Heart left ventricle (tissue), 16 donors: ENCODE measurements around the gene CFAP299. TPM values are rescaled to one million over a fixed set of nuclear protein-coding genes. Genes with fewer than 3 reads are reported as not detected.

ENCODE experiments used
- ATAC-seq, 4 donors: fragments of 200-7000 bp; cut with Tn5 transposase; one replicate each; pipeline ENCODE4 v1.9.1; 2020 to 2022; ENCODE audit warnings: moderate library complexity in 4 of 4, mild to moderate bottlenecking in 3 of 4, moderate number of reproducible peaks in 1 of 4
- DNase-seq, 5 donors: peaks; one replicate each; pipeline ENCODE4 v3.0.0-alpha.2; 2020
- H3K27ac ChIP-seq, 12 donors: fragments of 200-600 bp; sonication (generic) in 4 of 12; one replicate each; pipeline versions ENCODE4 v1.5.0 to v1.8.0; 2016 to 2022; ENCODE audit warnings: mild to moderate bottlenecking in 2 of 12
- H3K27me3 ChIP-seq, 9 donors: fragments of 200-600 bp; sonication (generic) in 2 of 9; one replicate each; pipeline versions ENCODE4 v1.5.1 to v1.8.0; 2016 to 2022; ENCODE audit warnings: mild to moderate bottlenecking in 3 of 9
- H3K36me3 ChIP-seq, 9 donors: fragments of 200-600 bp; sonication (generic) in 2 of 9; one replicate each; pipeline versions ENCODE4 v1.5.0 to v1.8.0; 2018 to 2022; ENCODE audit warnings: mild to moderate bottlenecking in 2 of 9
- H3K4me1 ChIP-seq, 12 donors: fragments of 200-600 bp; sonication (generic) in 4 of 12; one replicate each; pipeline versions ENCODE4 v1.5.0 to v1.8.0; 2016 to 2022; ENCODE audit warnings: mild to moderate bottlenecking in 3 of 12
- H3K4me3 ChIP-seq, 12 donors: fragments of 200-600 bp; sonication (generic) in 4 of 12; one replicate each; pipeline versions ENCODE4 v1.5.0 to v1.8.0; 2017 to 2022; ENCODE audit warnings: mild to moderate bottlenecking in 9 of 12, moderate library complexity in 4 of 12
- H3K9me3 ChIP-seq, 12 donors: fragments of 200-600 bp; sonication (generic) in 4 of 12; one replicate each; pipeline versions ENCODE4 v1.5.0 to v1.8.0; 2016 to 2022; ENCODE audit warnings: mild to moderate bottlenecking in 1 of 12
- CTCF ChIP-seq, 12 donors: fragments of 200-600 bp; sonication (generic) in 4 of 12; IDR thresholded peaks; one replicate each; pipeline versions ENCODE4 v1.5.0 to v1.8.0; 2018 to 2022; ENCODE audit warnings: antibody characterized with exemption in 12 of 12, mild to moderate bottlenecking in 5 of 12
- POLR2A ChIP-seq, 2 donors: fragments of 450-650 bp; IDR thresholded peaks; one replicate each; pipeline ENCODE4 v1.6.1; 2017; ENCODE audit warnings: antibody characterized with exemption in 2 of 2, mild to moderate bottlenecking in 2 of 2, moderate library complexity in 2 of 2
- WGBS, 4 donors: extraction: QIAGEN DNeasy Blood & Tissue Kit in 2 of 4; methylation state at CpG; one replicate each; pipeline versions ENCODE4 v1.1.5 to v1.1.7; 2013 to 2018; 5-methylcytosine and 5-hydroxymethylcytosine counted together
- intact Hi-C, 10 donors: fragments of 100-400 bp; cut with DNase I; formaldehyde crosslinking; loops; one replicate each; pipeline versions ENCODE4 v1.11.1 to v1.14.2; 2022
- polyA plus RNA-seq, 2 donors: library from polyadenylated mRNA; stranded (reverse); fragments of 200-250 nt; gene quantifications; one replicate each; pipeline ENCODE4 v1.2.3, GENCODE V29; 2013
- total RNA-seq, 9 donors: library from RNA; depleted of rRNA in 2 of 9; stranded (reverse); fragments of >200 nt in 2 of 9; fragmentation: NEBNext Ultra II Directional in 3 of 9; extraction: Animal tissue kit (Norgen Biotek cat#: 25700) in 3 of 9; gene quantifications; one replicate each; pipeline versions ENCODE4 v1.1.0 to v1.2.4, GENCODE V29; 2016 to 2023
- donor health status: ischemic (EF 13 %, LVEDD 7.1; RV severe dilation, severe dysfunction).
- donor health status: healthy with polysubstance abuse.
- donor health status: DM: no; HTN: yes; CAD: no.
- donor health status: DM: no; HTN: no; CAD: no.
- donor health status: ischemic (EF 25% LVEDD 6.9; RV normal size, moderate dysfunction).
- donor health status: ischemic (EF 25% LVEDD 5.7; RV mildly dilated, moderate dysfunction).
- donor health status: healthy.
- donor health status: DM: yes; HTN: yes; CAD: no.
- donor health status: ischemic (EF 35%, LVEDD 5.7; RV mildly dilated, moderate dysfunction).
- donor health status: nonischemic (EF 11% LVEDD 7.7; RV severe dilation, severe dysfunction).
- donor health status: DM: yes; HTN: yes; CAD: no.
- donor health status: PGD.
- donor health status: ischemic (EF 29% LVEDD 5.4; RV normal size, mild dysfunction).
- donor health status: nonischemic (EF 23%, LVEDD 6.1; RV moderate dilation, normal function).

The CFAP299 gene
- total and polyA plus RNA-seq, 11 donors: 0.25 TPM; not detected in 10

DNA sequence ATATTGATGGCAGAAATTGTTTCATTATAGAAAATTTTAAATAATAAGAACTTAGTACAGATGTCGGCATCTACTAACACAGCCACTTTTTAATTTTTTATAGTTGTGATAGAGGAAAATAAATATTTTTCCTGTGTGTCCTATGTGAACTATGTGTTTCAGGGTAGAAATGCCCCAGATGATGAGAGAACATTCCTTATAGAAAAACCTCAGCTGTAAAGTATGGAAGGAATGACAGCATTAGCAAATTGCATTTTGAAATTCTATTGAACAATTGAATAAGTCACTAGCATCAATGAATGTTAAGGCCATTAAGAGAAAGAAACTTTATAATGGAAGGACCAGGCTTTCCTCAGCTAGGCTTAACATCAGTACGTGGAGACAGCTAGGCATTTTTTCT lies 149.2 kb downstream of the CFAP299 start:
- H3K9me3 ChIP-seq: no peaks in the 10 kb centered on the region
- intact Hi-C loops: no loop called here
- ATAC-seq: no peak
- H3K36me3 ChIP-seq: no peaks in the 10 kb centered on the region
- TF ChIP-seq POLR2A (IDR thresholded peaks at IDR 0.05): no peak
- no peak for TF ChIP-seq CTCF (IDR thresholded peaks at IDR 0.05)
- H3K4me1 ChIP-seq: no peaks in the 10 kb centered on the region
- H3K4me3 ChIP-seq: no peak overlapping the region
- DNase-seq: no peak
- WGBS, 4 donors: 70 to 80% (median 75%) methylated on average over 2 of the region's 2 CpGs
- no peak overlapping the region for H3K27ac ChIP-seq
- no peaks in the 10 kb centered on the region for H3K27me3 ChIP-seq

- peaks cover 0 to 3% (median 0%) of the 10 kb centered on the region in 12 donors for H3K4me1 ChIP-seq
- 61 to 69% (median 66%) methylated on average over 3 of the region's 3 CpGs for WGBS, 4 donors
- ATAC-seq (no peak), DNase-seq (no peak)
- no peak overlapping the region for H3K4me3 ChIP-seq
- H3K9me3 ChIP-seq: no peaks in the 10 kb centered on the region
- no peaks in the 10 kb centered on the region for H3K27me3 ChIP-seq
- H3K27ac ChIP-seq: no peak overlapping the region
- TF ChIP-seq CTCF (IDR thresholded peaks at IDR 0.05): no peak
- TF ChIP-seq POLR2A (IDR thresholded peaks at IDR 0.05): no peak
- intact Hi-C loops: no loop called here
- H3K36me3 ChIP-seq: no peaks in the 10 kb centered on the region
Measured at GRCh38 chr4:80486603-80487002, 151.1 kb downstream of the CFAP299 start.

DNA sequence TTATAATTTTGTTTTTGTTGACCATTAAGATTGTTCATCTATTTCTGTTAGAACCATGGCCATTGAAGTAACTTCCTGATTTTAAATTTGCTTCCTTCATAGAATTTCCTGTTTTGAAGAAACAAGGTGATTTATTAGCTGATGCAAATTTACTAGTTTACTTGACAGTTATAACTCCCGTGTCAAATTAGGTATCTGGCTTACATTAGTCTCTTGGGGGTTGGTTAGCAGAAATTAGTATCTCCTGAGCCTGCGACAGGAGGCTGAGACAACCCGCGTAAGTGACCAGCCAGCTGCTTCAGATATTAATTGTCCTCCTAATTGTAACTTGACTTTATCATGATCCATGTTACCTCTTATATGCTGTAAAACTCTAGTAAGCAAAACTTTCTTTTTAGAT lies 154.3 kb downstream of the CFAP299 start:
- H3K4me3 ChIP-seq: no peak overlapping the region
- 62 to 83% (median 73%) methylated on average over 4 of the region's 4 CpGs for WGBS, 4 donors
- no peak for TF ChIP-seq CTCF (IDR thresholded peaks at IDR 0.05)
- TF ChIP-seq POLR2A (IDR thresholded peaks at IDR 0.05): no peak
- H3K27ac ChIP-seq: no peak overlapping the region
- H3K36me3 ChIP-seq: no peaks in the 10 kb centered on the region
- peaks cover 0 to 5% (median 0%) of the 10 kb centered on the region in 12 donors for H3K4me1 ChIP-seq
- intact Hi-C loops: no loop called here
- H3K9me3 ChIP-seq: no peaks in the 10 kb centered on the region
- no peaks in the 10 kb centered on the region for H3K27me3 ChIP-seq
- no peak for ATAC-seq
- no peak for DNase-seq

DNA sequence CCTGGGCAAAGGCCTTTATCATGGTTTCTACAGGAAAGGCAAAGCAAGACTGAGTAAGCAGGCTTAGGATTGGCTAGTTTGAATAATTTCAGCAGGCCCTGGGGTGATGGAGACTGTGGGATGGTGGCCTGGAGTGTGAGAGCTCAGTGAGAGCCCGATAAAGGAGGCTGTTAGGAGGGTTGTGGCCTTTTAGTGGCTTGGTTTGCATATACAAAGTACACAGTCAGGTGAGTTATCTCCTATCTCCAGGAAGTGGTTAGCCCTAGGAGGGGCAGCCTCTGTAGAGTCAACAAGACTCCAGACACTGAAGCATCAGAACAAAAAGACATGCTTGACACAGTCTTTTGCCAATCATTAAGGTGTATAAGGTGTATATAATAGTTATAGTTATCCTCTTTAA lies 157.2 kb downstream of the CFAP299 start:
- Histone ChIP-seq H3K9me3 (peaks cover 0 to 11% (median 0%) of the 10 kb centered on the region in 12 donors), H3K4me3 (no peak overlapping the region), H3K27ac (no peak overlapping the region), H3K36me3 (no peaks in the 10 kb centered on the region), H3K27me3 (no peaks in the 10 kb centered on the region), H3K4me1 (peaks cover 0 to 5% (median 0%) of the 10 kb centered on the region in 12 donors)
- DNase-seq (no peak), ATAC-seq (peak in 1 of 4 donors; percentile 33)
- WGBS, 4 donors: 69 to 100% (median 82%) methylated on average over 1 of the region's 1 CpG
- TF ChIP-seq POLR2A (IDR thresholded peaks at IDR 0.05): no peak
- no peak for TF ChIP-seq CTCF (IDR thresholded peaks at IDR 0.05)
- intact Hi-C loops: no loop called here
